HL-60/S4 treated with retinoic acid at 250 ng/mL for 4 days and 3 days (cell line): Measurements from ENCODE around the gene SSX3.
"Not testable (repeated sequence)": the region's sequence is repeated elsewhere in the genome, so short reads cannot be mapped to it uniquely, and the experiment has no call there.

ENCODE experiments used
- in situ Hi-C: fragments of 300-500 bp; cut with MboI; formaldehyde crosslinking; loops from 2 replicates; pipeline ENCODE4 v1.7.0; 2022; ENCODE audit warnings: low sequenced_read_pairs

The SSX3 gene, protein sequence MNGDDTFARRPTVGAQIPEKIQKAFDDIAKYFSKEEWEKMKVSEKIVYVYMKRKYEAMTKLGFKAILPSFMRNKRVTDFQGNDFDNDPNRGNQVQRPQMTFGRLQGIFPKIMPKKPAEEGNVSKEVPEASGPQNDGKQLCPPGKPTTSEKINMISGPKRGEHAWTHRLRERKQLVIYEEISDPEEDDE

DNA sequence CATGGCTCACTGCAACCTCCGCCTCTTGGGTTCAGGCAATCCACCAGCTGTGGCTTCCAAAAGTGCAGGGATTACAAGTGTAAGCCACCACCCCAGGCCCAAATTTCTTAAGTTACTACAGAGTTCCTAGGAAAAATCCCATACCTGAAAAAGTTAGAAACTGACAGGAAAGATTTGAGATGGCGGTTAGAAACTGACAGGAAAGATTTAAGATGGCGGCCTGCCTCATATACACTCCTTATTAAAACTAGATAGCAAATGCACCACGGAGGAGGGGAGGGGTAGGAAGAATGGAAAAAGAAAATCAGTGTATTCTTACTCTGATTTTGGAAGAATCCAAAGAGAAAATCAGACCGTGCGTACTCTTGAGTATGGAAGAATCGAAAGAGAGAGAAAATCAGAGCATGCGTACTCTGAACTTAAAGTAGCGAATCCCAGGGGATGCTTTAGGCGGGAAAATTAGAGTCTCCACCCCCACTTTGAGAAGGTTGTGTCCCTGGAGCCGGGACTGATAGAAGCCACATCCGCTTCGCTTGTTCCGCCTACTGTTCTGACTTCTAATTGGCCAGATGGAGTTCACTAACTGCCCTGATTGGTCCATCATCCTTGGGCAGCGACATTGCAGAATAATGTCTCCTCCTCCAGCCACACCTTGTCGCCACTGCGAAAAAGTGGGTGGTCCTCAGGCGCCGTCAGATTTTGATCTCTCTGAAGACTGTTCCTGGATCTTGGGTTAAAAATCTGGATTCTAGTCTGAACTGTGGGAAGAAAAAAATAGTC, at the start of gene SSX3:
SSX3 (minus strand) TSS at position 389 of the 780 bp plus-strand sequence. CDS start 1,454 bp downstream, outside the sequence.
- in situ Hi-C loops, result not testable (repeated sequence)

DNA sequence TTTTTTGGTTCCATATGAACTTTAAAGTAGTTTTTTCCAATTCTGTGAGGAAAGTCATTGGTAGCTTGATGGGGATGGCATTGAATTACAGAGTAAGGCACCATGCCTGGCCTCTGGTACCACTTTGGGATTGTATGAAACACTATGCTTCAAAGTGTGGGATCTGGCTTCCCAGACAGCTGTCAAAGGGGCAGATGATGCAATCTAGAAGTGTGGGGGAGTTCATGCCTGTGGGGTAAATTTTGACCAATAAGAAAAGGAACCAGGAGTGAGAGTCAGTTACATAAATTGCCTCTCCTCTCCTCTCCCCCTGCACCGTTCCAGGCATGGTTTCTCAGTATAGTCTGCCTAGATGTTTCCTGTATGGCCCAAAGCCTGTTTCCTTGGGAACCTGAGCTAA, 41.3 kb upstream of the SSX3 start:
- in situ Hi-C loops, result not testable (repeated sequence)

DNA sequence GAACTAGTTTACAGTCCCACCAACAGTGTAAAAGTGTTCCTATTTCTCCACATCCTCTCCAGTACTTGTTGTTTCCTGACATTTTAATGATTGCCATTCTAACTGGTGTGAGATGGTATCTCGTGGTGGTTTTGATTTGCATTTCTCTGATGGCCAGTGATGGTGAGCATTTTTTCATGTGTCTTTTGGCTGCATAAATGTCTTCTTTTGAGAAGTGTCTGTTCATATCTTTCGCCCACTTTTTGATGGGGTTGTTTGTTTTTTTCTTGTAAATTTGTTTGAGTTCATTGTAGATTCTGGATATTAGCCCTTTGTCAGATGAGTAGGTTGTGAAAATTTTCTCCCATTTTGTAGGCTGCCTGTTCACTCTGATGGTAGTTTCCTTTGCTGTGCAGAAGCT, 40.4 kb upstream of the SSX3 start:
- in situ Hi-C loops, result not testable (repeated sequence)

DNA sequence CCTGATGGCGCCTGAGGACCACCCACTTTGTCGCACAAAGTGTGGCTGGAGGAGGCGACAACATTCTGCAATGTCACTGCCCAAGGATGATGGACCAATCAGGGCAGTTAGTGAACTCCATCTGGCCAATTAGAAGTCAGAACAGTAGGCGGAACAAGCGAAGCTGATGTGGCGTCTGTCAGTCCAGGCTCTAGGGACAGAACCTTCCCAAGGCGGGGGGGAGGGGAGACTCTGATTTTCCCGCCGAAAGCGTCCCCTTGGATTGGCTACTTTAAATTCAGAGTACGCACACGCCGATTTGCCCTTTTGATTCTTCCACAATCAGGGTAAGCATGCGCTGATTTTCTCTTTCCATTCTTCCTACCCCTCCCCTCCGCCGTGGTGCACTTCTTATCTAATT, 26.7 kb upstream of the SSX3 start, which contains the start of gene SSX4:
SSX4 (plus strand) TSS at position 301 of the 400 bp plus-strand sequence. CDS start 515 bp downstream, outside the sequence.
- in situ Hi-C loops, result not testable (repeated sequence)

DNA sequence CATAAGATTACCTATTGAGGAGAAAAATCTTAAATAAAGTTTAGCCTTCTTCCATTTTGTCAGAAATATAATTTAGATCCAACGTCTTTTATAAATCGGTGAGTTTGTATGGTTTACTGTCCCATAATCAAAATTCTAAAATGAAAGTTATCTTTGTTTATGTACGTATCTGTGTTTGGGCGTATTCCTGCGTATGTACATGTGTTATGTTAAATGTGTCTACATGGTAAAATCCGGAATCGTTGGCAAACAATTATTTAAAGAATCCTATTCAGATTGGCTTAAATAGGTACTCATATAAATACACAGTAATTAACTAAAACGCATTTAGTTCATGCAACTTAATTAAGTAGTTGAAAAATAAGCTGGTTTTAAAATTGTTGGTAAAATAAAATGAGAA, 13.9 kb upstream of the SSX3 start:
- in situ Hi-C loops, result not testable (repeated sequence)

DNA sequence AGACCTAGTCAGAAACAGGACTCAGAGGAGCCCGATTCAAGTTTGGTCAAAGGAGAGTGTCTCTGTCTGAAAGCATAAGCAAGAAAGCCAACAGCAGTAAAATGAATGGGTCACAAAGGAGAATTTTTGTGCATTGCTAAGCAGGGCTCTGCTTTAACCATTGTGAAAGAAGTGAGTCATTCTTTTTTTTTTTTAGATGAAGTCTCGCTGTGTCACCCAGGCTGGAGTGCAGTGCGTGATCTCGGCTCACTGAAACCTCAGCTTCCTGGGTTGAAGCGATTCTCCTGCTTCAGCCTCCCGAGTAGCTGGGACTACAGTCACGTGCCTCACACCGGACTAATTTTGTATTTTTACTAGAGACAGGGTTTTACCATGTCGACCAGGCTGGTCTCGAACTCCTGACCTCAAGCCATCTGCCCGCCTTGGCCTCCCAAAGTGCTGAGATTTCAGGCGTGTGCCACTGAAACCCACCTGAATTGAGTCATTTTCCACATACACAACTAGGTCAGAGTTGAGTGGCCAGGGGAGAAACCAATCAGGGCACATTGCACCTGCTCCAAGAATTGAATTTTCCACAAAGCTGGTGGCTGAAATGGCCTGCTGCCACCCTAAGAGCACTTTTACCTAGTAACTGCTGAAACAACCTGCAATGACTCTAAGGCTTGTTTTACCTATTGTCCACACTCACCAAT, 11.4 kb upstream of the SSX3 start:
- in situ Hi-C loops, result not testable (repeated sequence)

DNA sequence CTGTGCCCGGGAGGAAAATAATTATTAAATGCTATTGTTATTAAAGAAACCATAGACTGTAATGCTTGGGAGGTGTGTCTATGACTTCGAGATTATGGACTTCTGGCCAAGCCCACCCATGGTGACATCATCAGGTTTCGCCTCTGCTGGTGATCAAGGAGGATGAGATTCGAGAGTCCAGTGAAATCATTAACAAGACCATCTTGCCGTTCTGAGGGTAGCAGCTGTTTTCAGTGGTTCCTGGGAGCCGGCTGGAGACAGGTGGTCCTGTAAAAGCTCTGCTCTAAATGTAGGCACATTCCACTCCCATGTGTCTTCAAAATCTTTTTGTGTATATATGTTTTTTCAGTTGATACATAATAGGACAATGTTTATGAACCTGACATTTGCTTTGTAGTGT, 2.8 kb upstream of the SSX3 start:
- in situ Hi-C loops, result not testable (repeated sequence)

DNA sequence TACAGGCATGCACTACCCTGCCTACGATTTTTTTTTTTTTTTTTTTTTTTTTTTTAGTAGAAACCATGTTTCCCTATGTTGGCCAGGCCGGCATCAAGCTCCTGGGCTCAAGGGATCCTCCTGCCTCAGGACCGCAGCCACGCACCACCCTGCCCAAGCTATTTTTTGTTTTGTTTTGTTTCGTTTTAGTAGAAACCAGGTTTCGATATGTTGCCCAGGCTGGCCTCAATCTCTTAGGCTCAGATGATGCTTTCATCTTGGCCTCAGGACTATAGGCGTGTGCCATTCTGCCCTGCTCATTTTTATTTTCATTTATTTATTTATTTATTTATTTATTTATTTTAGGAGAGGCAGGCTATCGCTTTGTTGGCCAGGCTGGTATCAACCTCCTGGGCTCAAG, 1.2 kb upstream of the SSX3 start:
- in situ Hi-C loops, result no loop called here

DNA sequence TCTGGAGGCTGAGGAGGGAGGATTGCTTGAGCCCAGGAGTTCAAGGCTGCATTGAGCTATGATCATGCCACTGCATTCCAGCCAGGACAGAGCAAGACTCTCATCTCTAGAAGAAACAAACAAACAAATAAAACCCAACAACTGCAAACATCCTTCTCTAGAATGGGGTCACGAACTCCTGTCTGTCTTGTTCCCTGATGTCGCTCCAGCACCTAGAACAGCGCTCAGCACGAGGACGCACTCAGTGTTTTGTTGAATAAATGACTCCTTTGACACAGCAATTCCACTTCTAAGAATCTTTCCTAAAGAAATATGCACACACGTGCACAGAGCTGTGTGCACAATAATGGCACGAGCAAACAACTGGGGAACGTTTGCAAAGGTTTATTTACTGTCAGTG, 10.4 kb downstream of the SSX3 start:
- in situ Hi-C loops, result not testable (repeated sequence)

DNA sequence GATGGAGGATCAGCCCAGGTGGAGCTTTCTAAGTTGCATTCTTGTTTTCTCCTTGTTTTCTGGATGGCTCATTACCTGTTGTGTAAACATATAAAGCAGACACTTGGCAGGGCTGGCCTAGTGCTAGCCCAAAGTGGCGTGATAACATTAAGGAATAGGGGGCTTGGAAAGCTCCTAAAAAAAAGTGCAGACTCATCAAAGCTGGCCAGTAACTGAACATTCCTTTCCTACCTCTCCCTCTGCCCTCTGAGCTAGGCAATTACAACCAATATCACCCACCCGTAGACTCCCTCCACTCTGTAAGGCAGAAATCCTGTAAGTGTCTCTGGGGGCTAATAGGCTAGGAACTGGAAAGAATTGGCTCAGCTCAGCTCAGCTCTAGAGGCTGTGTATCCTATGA, 42.5 kb downstream of the SSX3 start:
- in situ Hi-C loops, result not testable (repeated sequence)

DNA sequence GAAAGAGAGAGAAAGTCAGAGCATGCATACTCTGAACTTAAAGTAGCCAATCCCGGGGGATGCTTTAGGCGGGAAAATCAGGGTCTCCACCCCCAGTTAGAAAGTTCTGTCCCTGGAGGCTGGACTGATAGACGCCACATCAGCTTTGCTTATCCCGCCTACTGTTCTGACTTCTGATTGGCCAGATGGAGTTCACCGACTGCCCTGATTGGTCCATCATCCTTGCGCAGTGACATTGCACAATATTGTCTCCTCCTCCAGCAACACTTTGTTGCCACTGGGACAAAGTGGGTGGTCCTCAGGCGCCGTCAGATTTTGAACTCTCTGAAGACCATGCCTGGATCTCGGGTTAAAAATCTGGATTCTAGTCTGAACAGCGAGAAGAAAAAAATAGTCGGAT, 50.3 kb downstream of the SSX3 start:
- in situ Hi-C loops, result no loop called here
